H9 (cell line): ENCODE results near the gene IBA57. TPM values are rescaled to one million over a fixed set of nuclear protein-coding genes. Genes with fewer than 3 reads are reported as not detected.

Experiments used
- DNase-seq: peaks from one replicate; pipeline ENCODE4 v3.0.0-alpha.2; 2017
- H2AFZ ChIP-seq: one replicate; pipeline ENCODE4 v1.6.1; 2013; ENCODE audit warnings: mild to moderate bottlenecking, low read length, control low read depth, moderate library complexity
- H2AK5ac ChIP-seq: 2 replicates; pipeline ENCODE4 v1.6.1; 2013; ENCODE audit warnings: low read length, control low read depth, mixed read lengths; ENCODE audit not compliant: insufficient read length
- H2BK120ac ChIP-seq: one replicate; pipeline ENCODE4 v1.6.1; 2013; ENCODE audit warnings: low read depth, mild to moderate bottlenecking, low read length, control low read depth, inconsistent platforms; ENCODE audit not compliant: poor library complexity, severe bottlenecking
- H2BK12ac ChIP-seq: 2 replicates; pipeline ENCODE4 v1.6.1; 2013; ENCODE audit warnings: low read length, control low read depth, mixed read lengths, low read depth; ENCODE audit not compliant: insufficient read length
- H2BK15ac ChIP-seq: 2 replicates; pipeline ENCODE4 v1.6.1; 2013; ENCODE audit warnings: low read depth, low read length, control low read depth
- H2BK20ac ChIP-seq: one replicate; pipeline ENCODE4 v1.6.1; 2013; ENCODE audit warnings: low read depth, mild to moderate bottlenecking, low read length, control low read depth, inconsistent platforms; ENCODE audit not compliant: poor library complexity, severe bottlenecking
- H2BK5ac ChIP-seq: 2 replicates; pipeline ENCODE4 v1.6.1; 2013; ENCODE audit warnings: low read length, control low read depth, mixed read lengths; ENCODE audit not compliant: insufficient read length
- H3K14ac ChIP-seq: 2 replicates; pipeline ENCODE4 v1.6.1; 2013; ENCODE audit warnings: low read length, control low read depth; ENCODE audit not compliant: insufficient read depth
- H3K18ac ChIP-seq: 2 replicates; pipeline ENCODE4 v1.6.1; 2013; ENCODE audit warnings: low read depth, mild to moderate bottlenecking, mixed read lengths, low read length, control low read depth; ENCODE audit not compliant: insufficient read length
- H3K23ac ChIP-seq: 2 replicates; pipeline ENCODE4 v1.6.1; 2013; ENCODE audit warnings: low read length, control low read depth, mixed read lengths, low read depth; ENCODE audit not compliant: insufficient read length
- H3K23me2 ChIP-seq: 2 replicates; pipeline ENCODE4 v1.6.1; 2013; ENCODE audit warnings: low read depth, mild to moderate bottlenecking, mixed read lengths, low read length, control low read depth; ENCODE audit not compliant: insufficient read length, poor library complexity, severe bottlenecking
- H3K27ac ChIP-seq: 2 replicates; pipeline ENCODE4 v1.5.1; 2013; ENCODE audit warnings: low read length, control low read depth, mixed read lengths, low read depth; ENCODE audit not compliant: insufficient read length
- H3K27me3 ChIP-seq: 2 replicates; pipeline ENCODE4 v1.6.1; 2013; ENCODE audit warnings: low read length, control low read depth, inconsistent platforms; ENCODE audit not compliant: insufficient read depth
- H3K4ac ChIP-seq: 2 replicates; pipeline ENCODE4 v1.6.1; 2013; ENCODE audit warnings: low read depth, mild to moderate bottlenecking, control low read depth, inconsistent platforms, low read length, moderate library complexity
- H3K4me1 ChIP-seq: 2 replicates; pipeline ENCODE4 v1.6.1; 2013; ENCODE audit warnings: low read length, control low read depth, inconsistent platforms; ENCODE audit not compliant: insufficient read depth
- H3K4me2 ChIP-seq: 2 replicates; pipeline ENCODE4 v1.6.1; 2013; ENCODE audit warnings: low read length, control low read depth, mixed read lengths; ENCODE audit not compliant: insufficient read length, insufficient read depth
- H3K56ac ChIP-seq: 2 replicates; pipeline ENCODE4 v1.6.1; 2013; ENCODE audit warnings: low read depth, mild to moderate bottlenecking, mixed read lengths, low read length, control low read depth; ENCODE audit not compliant: insufficient read length
- H3K79me1 ChIP-seq: 2 replicates; pipeline ENCODE4 v1.6.1; 2013; ENCODE audit warnings: low read depth, mild to moderate bottlenecking, moderate library complexity, low read length, control low read depth, inconsistent platforms; ENCODE audit not compliant: insufficient read depth, poor library complexity, severe bottlenecking
- H3K79me2 ChIP-seq: 2 replicates; pipeline ENCODE4 v1.6.1; 2013; ENCODE audit warnings: low read length, control low read depth, inconsistent platforms; ENCODE audit not compliant: insufficient read depth
- H3K9ac ChIP-seq: 2 replicates; pipeline ENCODE4 v1.6.1; 2013; ENCODE audit warnings: low read length, control low read depth, mixed read lengths; ENCODE audit not compliant: insufficient read length; ENCODE audit errors: extremely low read depth
- H3K9me3 ChIP-seq: one replicate; pipeline ENCODE4 v1.6.1; 2013; ENCODE audit warnings: low read depth, low read length, inconsistent platforms; ENCODE audit not compliant: control insufficient read depth
- H3T11ph ChIP-seq: one replicate; pipeline ENCODE4 v1.6.1; 2013; ENCODE audit warnings: mild to moderate bottlenecking, low read length, control low read depth, inconsistent platforms
- H4K20me1 ChIP-seq: one replicate; pipeline ENCODE4 v1.6.1; 2013; ENCODE audit not compliant: control insufficient read depth, insufficient read length, insufficient read depth
- H4K5ac ChIP-seq: 2 replicates; pipeline ENCODE4 v1.6.1; 2013; ENCODE audit warnings: low read depth, mild to moderate bottlenecking, mixed read lengths, low read length, control low read depth; ENCODE audit not compliant: insufficient read length
- H4K8ac ChIP-seq: replicated peaks from 2 replicates; pipeline ENCODE4 v1.6.1; 2013; ENCODE audit warnings: low read length, control low read depth, mixed read lengths, low read depth; ENCODE audit not compliant: insufficient read length
- H4K91ac ChIP-seq: 2 replicates; pipeline ENCODE4 v1.6.1; 2013; ENCODE audit warnings: low read depth, mild to moderate bottlenecking, moderate library complexity, mixed read lengths, low read length, control low read depth; ENCODE audit not compliant: insufficient read length
- H3K27ac Mint-ChIP-seq, 3 experiments: 2 replicates in 2 of 3; 3 replicates in 1 of 3; pipeline ENCODE4 v1.8.0; 2020 to 2021; ENCODE audit warnings: mixed read lengths in 3 of 3, mild to moderate bottlenecking in 1 of 3, moderate library complexity in 1 of 3
- H3K27me3 Mint-ChIP-seq: 2 replicates; pipeline ENCODE4 v1.8.0; 2021; ENCODE audit warnings: low read depth, mild to moderate bottlenecking, moderate library complexity, mixed read lengths
- H3K36me3 Mint-ChIP-seq, 3 experiments: 2 replicates in 2 of 3; 3 replicates in 1 of 3; pipeline ENCODE4 v1.8.0; 2020 to 2021; ENCODE audit warnings: low read depth in 3 of 3, mixed read lengths in 3 of 3; ENCODE audit not compliant: insufficient read depth in 1 of 3
- H3K4me1 Mint-ChIP-seq, 2 experiments: 2 replicates each; pipeline ENCODE4 v1.8.0; 2020; ENCODE audit warnings: mixed read lengths in 2 of 2
- H3K4me3 Mint-ChIP-seq, 2 experiments: 2 replicates in 1 of 2; 3 replicates in 1 of 2; pipeline ENCODE4 v1.8.0; 2020 to 2021; ENCODE audit warnings: mild to moderate bottlenecking in 2 of 2, mixed read lengths in 2 of 2, moderate library complexity in 1 of 2
- H3K9me3 Mint-ChIP-seq, 2 experiments: 2 replicates in 1 of 2; 3 replicates in 1 of 2; pipeline ENCODE4 v1.8.0; 2020; ENCODE audit warnings: mild to moderate bottlenecking in 2 of 2, mixed read lengths in 2 of 2, moderate library complexity in 1 of 2
- CTCF ChIP-seq: fragments of 200-600 bp; sonication (generic); conservative IDR thresholded peaks from 3 replicates; pipeline ENCODE4 v1.8.0; 2021; ENCODE audit warnings: antibody characterized with exemption, mild to moderate bottlenecking
- WGBS: extraction: QIAGEN DNeasy Blood & Tissue Kit; methylation state at CpG from one replicate; pipeline ENCODE4 v1.1.7; 2013; ENCODE audit warnings: missing lambda C conversion rate, low lambda C conversion rate, mixed read lengths; ENCODE audit not compliant: insufficient read length; ENCODE audit errors: extremely low coverage; 5-methylcytosine and 5-hydroxymethylcytosine counted together
- total RNA-seq: library from RNA; stranded (reverse); gene quantifications from 2 replicates; pipeline ENCODE4 v1.2.1, GENCODE V29; 2021

Gene IBA57
- total RNA-seq, 1 experiment from 2014 or later, result 12.6 TPM

GRCh38 chr1:228190778-228191177 lies 25.2 kb downstream of the IBA57 start:
- H3K4ac ChIP-seq, result no peak overlapping the region
- H2AFZ ChIP-seq, result no peak overlapping the region
- H3K79me1 ChIP-seq, result no peaks in the 10 kb centered on the region
- TF ChIP-seq CTCF, result no peak
- Mint-ChIP-seq H3K9me3 (no peaks in the 10 kb centered on the region; a peak in 1 of 5 replicates), H3K27me3 (peaks cover 7% of the 10 kb centered on the region), H3K27ac (no peak overlapping the region), H3K4me1 (no peaks in the 10 kb centered on the region), H3K4me3 (no peak overlapping the region), H3K36me3 (no peaks in the 10 kb centered on the region; a peak in 1 of 7 replicates)
- no peak overlapping the region for H3K23ac ChIP-seq
- H2BK120ac ChIP-seq, result no peak overlapping the region
- no CpG with 5 or more reads among the region's 5 CpGs for WGBS
- H3K18ac ChIP-seq, result no peak overlapping the region
- H2AK5ac ChIP-seq, result no peak overlapping the region
- H4K5ac ChIP-seq, result no peak overlapping the region
- H4K91ac ChIP-seq, result no peak overlapping the region
- no peak overlapping the region for H3K4me2 ChIP-seq
- DNase-seq, result no peak
- no peak overlapping the region for H2BK5ac ChIP-seq
- no peak overlapping the region for H3T11ph ChIP-seq
- H3K14ac ChIP-seq, result no peak overlapping the region
- no peak overlapping the region for H3K56ac ChIP-seq
- H3K9me3 ChIP-seq, result no peaks in the 10 kb centered on the region
- H4K20me1 ChIP-seq, result no peaks in the 10 kb centered on the region
- H2BK15ac ChIP-seq, result no peak overlapping the region
- no peaks in the 10 kb centered on the region for H3K4me1 ChIP-seq
- no peak overlapping the region for H2BK20ac ChIP-seq
- H4K8ac ChIP-seq, result no peak overlapping the region
- no peaks in the 10 kb centered on the region for H3K79me2 ChIP-seq
- H3K9ac ChIP-seq, result no peak overlapping the region
- no peak overlapping the region for H2BK12ac ChIP-seq
- H3K27ac ChIP-seq, result no peak overlapping the region
- H3K27me3 ChIP-seq, result no peaks in the 10 kb centered on the region
- H3K23me2 ChIP-seq, result no peaks in the 10 kb centered on the region
